Measurements from ENCODE around the gene DNAJC24.

- TF ChIP-seq, protein P1, sequence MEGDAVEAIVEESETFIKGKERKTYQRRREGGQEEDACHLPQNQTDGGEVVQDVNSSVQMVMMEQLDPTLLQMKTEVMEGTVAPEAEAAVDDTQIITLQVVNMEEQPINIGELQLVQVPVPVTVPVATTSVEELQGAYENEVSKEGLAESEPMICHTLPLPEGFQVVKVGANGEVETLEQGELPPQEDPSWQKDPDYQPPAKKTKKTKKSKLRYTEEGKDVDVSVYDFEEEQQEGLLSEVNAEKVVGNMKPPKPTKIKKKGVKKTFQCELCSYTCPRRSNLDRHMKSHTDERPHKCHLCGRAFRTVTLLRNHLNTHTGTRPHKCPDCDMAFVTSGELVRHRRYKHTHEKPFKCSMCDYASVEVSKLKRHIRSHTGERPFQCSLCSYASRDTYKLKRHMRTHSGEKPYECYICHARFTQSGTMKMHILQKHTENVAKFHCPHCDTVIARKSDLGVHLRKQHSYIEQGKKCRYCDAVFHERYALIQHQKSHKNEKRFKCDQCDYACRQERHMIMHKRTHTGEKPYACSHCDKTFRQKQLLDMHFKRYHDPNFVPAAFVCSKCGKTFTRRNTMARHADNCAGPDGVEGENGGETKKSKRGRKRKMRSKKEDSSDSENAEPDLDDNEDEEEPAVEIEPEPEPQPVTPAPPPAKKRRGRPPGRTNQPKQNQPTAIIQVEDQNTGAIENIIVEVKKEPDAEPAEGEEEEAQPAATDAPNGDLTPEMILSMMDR (IDR thresholded peaks at IDR 0.05; ENCODE audit: poor library complexity, severe bottlenecking): no peak
- TF ChIP-seq MXI1 (conservative IDR thresholded peaks at IDR 0.05; ENCODE audit: poor library complexity, severe bottlenecking) (no peak), POLR2AphosphoS5 (IDR thresholded peaks at IDR 0.05) (no peak), EP300 (conservative IDR thresholded peaks at IDR 0.05; ENCODE audit: poor library complexity, severe bottlenecking) (no peak)
- TF ChIP-seq, protein P2, sequence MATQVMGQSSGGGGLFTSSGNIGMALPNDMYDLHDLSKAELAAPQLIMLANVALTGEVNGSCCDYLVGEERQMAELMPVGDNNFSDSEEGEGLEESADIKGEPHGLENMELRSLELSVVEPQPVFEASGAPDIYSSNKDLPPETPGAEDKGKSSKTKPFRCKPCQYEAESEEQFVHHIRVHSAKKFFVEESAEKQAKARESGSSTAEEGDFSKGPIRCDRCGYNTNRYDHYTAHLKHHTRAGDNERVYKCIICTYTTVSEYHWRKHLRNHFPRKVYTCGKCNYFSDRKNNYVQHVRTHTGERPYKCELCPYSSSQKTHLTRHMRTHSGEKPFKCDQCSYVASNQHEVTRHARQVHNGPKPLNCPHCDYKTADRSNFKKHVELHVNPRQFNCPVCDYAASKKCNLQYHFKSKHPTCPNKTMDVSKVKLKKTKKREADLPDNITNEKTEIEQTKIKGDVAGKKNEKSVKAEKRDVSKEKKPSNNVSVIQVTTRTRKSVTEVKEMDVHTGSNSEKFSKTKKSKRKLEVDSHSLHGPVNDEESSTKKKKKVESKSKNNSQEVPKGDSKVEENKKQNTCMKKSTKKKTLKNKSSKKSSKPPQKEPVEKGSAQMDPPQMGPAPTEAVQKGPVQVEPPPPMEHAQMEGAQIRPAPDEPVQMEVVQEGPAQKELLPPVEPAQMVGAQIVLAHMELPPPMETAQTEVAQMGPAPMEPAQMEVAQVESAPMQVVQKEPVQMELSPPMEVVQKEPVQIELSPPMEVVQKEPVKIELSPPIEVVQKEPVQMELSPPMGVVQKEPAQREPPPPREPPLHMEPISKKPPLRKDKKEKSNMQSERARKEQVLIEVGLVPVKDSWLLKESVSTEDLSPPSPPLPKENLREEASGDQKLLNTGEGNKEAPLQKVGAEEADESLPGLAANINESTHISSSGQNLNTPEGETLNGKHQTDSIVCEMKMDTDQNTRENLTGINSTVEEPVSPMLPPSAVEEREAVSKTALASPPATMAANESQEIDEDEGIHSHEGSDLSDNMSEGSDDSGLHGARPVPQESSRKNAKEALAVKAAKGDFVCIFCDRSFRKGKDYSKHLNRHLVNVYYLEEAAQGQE (IDR thresholded peaks at IDR 0.05; ENCODE audit: borderline replicate concordance): no peak
These were observed 6.2 kb downstream of the DNAJC24 start for GRCh38 chr11:31375879-31376278.
